Skin epidermis (tissue), 12 donors: ENCODE data around the gene GALNT14.

Experiments
- H3K27ac ChIP-seq, 21 experiments: fragments of 200-600 bp; sonication (generic) in 11 of 21; one replicate each; pipeline ENCODE4 v1.5.0; 2020; ENCODE audit warnings: mild to moderate bottlenecking in 3 of 21, inconsistent platforms in 2 of 21, moderate library complexity in 2 of 21
- H3K4me3 ChIP-seq, 7 experiments: fragments of 200-600 bp; sonication (generic) in 2 of 7; one replicate each; pipeline ENCODE4 v1.5.0; 2020; ENCODE audit warnings: inconsistent platforms in 2 of 7, mild to moderate bottlenecking in 2 of 7, moderate library complexity in 1 of 7

GALNT14 gene

GRCh38 chr2:30871980-30872789 is 266.1 kb downstream of the GALNT14 start:
- Histone ChIP-seq H3K27ac (no peak overlapping the region), H3K4me3 (no peak overlapping the region)

- no peak overlapping the region for H3K27ac ChIP-seq
- H3K4me3 ChIP-seq = no peak overlapping the region
These were observed 266.8 kb downstream of the GALNT14 start for GRCh38 chr2:30871440-30871839.

- Histone ChIP-seq H3K27ac (no peak overlapping the region), H3K4me3 (no peak overlapping the region)
These were observed 268.3 kb downstream of the GALNT14 start for GRCh38 chr2:30869988-30870387.

GRCh38 chr2:30867385-30867784 is 270.9 kb downstream of the GALNT14 start:
- Histone ChIP-seq H3K4me3 (no peak overlapping the region), H3K27ac (no peak overlapping the region)

GRCh38 chr2:30866974-30867373 is 271.3 kb downstream of the GALNT14 start:
- Histone ChIP-seq H3K4me3 (no peak overlapping the region), H3K27ac (no peak overlapping the region)

GRCh38 chr2:30865892-30866681 is 272.2 kb downstream of the GALNT14 start:
- Histone ChIP-seq H3K27ac (no peak overlapping the region), H3K4me3 (no peak overlapping the region)

GRCh38 chr2:30865243-30865642 is 273.0 kb downstream of the GALNT14 start:
- Histone ChIP-seq H3K4me3 (no peak overlapping the region), H3K27ac (no peak overlapping the region)

GRCh38 chr2:30862054-30862651 is 276.1 kb downstream of the GALNT14 start:
- Histone ChIP-seq H3K27ac (no peak overlapping the region), H3K4me3 (no peak overlapping the region)

GRCh38 chr2:30860726-30861125 is 277.5 kb downstream of the GALNT14 start:
- H3K4me3 ChIP-seq = no peak overlapping the region

More at GRCh38 chr2:30860726-30861125, 277.5 kb downstream of the GALNT14 start:
- no peak overlapping the region for H3K27ac ChIP-seq
